ENCODE measurements around the gene AMOTL2.

GRCh38 chr3:134369231-134369741, 5.0 kb downstream of the AMOTL2 start:
- TF ChIP-seq CTCF (IDR thresholded peaks at IDR 0.05; ENCODE audit: borderline replicate concordance, extremely low read depth, low read length, poor library complexity, severe bottlenecking): no peak
- TF ChIP-seq EZH2 (IDR thresholded peaks at IDR 0.05; ENCODE audit: borderline replicate concordance, low read depth, low read length, severe bottlenecking): no peak
